MCF 10A (cell line): ENCODE results near the gene CDKN1A. TPM values are rescaled to one million over a fixed set of nuclear protein-coding genes. Genes with fewer than 3 reads are reported as not detected.

Experiments
- BruUV-seq: library from RNA; stranded (reverse); fragments of 400-500 nt; replicated peaks from 2 replicates; lab custom pipeline; 2021; lab: Mats Ljungman, UMichigan
- CTCF ChIA-PET: fragments of 300-600 bp; sonication (Branson Sonifier 250); formaldehyde crosslinking; extraction: SDS; loops from one replicate; lab custom pipeline; 2021; ENCODE audit warnings: antibody characterized with exemption, inconsistent platforms; lab: Yijun Ruan, JAX
- POLR2A ChIA-PET: fragments of 300-600, 350-650 bp; sonication (Branson Sonifier 250); formaldehyde crosslinking; extraction: SDS; loops from one replicate; lab custom pipeline; 2020; ENCODE audit warnings: antibody characterized with exemption, inconsistent platforms; lab: Yijun Ruan, JAX
- DNase-seq: peaks from one replicate; pipeline ENCODE4 v3.0.0-alpha.2; 2018; ENCODE audit not compliant: unreplicated experiment
- H3K27ac Mint-ChIP-seq: one replicate; pipeline ENCODE4 v1.8.0; 2022; ENCODE audit warnings: mild to moderate bottlenecking, low read depth, mixed read lengths; ENCODE audit not compliant: unreplicated experiment
- H3K27me3 Mint-ChIP-seq: one replicate; pipeline ENCODE4 v1.8.0; 2022; ENCODE audit warnings: mixed read lengths; ENCODE audit not compliant: insufficient read depth, unreplicated experiment
- H3K36me3 Mint-ChIP-seq: one replicate; pipeline ENCODE4 v1.8.0; 2022; ENCODE audit warnings: mild to moderate bottlenecking, moderate library complexity, mixed read lengths; ENCODE audit not compliant: insufficient read depth, unreplicated experiment
- H3K4me1 Mint-ChIP-seq: one replicate; pipeline ENCODE4 v1.8.0; 2022; ENCODE audit warnings: mixed read lengths; ENCODE audit not compliant: insufficient read depth, unreplicated experiment
- H3K4me3 Mint-ChIP-seq: one replicate; pipeline ENCODE4 v1.8.0; 2022; ENCODE audit warnings: mild to moderate bottlenecking, moderate library complexity, mixed read lengths; ENCODE audit not compliant: unreplicated experiment
- H3K9me3 Mint-ChIP-seq: one replicate; pipeline ENCODE4 v1.8.0; 2022; ENCODE audit warnings: mixed read lengths; ENCODE audit not compliant: unreplicated experiment
- intact Hi-C: fragments of 100-400 bp; cut with micrococcal nuclease; formaldehyde crosslinking; loops from 2 replicates; pipeline ENCODE4 v1.14.1; 2022
- total RNA-seq: library from RNA; stranded (reverse); gene quantifications from 2 replicates; pipeline ENCODE4 v1.2.3, GENCODE V29; 2022
- TF ChIP-seq, protein P1 (sequence below): fragments of 200-600 bp; IDR thresholded peaks from one replicate; pipeline ENCODE4 v1.8.0; 2022; ENCODE audit warnings: antibody characterized with exemption, mild to moderate bottlenecking; ENCODE audit not compliant: unreplicated experiment

CDKN1A gene
- total RNA-seq, 1 experiment from 2014 or later: 407 TPM

DNA sequence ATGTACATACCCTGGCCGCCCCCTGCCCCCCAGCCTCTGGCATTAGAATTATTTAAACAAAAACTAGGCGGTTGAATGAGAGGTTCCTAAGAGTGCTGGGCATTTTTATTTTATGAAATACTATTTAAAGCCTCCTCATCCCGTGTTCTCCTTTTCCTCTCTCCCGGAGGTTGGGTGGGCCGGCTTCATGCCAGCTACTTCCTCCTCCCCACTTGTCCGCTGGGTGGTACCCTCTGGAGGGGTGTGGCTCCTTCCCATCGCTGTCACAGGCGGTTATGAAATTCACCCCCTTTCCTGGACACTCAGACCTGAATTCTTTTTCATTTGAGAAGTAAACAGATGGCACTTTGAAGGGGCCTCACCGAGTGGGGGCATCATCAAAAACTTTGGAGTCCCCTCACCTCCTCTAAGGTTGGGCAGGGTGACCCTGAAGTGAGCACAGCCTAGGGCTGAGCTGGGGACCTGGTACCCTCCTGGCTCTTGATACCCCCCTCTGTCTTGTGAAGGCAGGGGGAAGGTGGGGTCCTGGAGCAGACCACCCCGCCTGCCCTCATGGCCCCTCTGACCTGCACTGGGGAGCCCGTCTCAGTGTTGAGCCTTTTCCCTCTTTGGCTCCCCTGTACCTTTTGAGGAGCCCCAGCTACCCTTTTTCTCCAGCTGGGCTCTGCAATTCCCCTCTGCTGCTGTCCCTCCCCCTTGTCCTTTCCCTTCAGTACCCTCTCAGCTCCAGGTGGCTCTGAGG is 7.6 kb downstream of the CDKN1A start:
- Mint-ChIP-seq H3K36me3 (peaks cover 84% of the 10 kb centered on the region), H3K27ac (no peak overlapping the region), H3K4me1 (peaks cover 4% of the 10 kb centered on the region), H3K4me3 (peak overlapping the region; percentile 25), H3K9me3 (no peaks in the 10 kb centered on the region), H3K27me3 (no peaks in the 10 kb centered on the region)
- intact Hi-C loops: loop anchor here (10.0 kb wide), 1 partner anchor 261 kb away; no protein-coding TSS in a partner anchor
- TF ChIP-seq, protein P1, sequence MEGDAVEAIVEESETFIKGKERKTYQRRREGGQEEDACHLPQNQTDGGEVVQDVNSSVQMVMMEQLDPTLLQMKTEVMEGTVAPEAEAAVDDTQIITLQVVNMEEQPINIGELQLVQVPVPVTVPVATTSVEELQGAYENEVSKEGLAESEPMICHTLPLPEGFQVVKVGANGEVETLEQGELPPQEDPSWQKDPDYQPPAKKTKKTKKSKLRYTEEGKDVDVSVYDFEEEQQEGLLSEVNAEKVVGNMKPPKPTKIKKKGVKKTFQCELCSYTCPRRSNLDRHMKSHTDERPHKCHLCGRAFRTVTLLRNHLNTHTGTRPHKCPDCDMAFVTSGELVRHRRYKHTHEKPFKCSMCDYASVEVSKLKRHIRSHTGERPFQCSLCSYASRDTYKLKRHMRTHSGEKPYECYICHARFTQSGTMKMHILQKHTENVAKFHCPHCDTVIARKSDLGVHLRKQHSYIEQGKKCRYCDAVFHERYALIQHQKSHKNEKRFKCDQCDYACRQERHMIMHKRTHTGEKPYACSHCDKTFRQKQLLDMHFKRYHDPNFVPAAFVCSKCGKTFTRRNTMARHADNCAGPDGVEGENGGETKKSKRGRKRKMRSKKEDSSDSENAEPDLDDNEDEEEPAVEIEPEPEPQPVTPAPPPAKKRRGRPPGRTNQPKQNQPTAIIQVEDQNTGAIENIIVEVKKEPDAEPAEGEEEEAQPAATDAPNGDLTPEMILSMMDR: no peak
- ChIA-PET POLR2A (interaction anchor here (1.0 to 17.5 kb wide), 6 partner anchors 9 to 79 kb away, joined by 3 to 495 read pairs (median 5); partner anchors contain the start of gene CDKN1A), CTCF (interaction anchor here (0.6 to 1.5 kb wide), 7 partner anchors 14 to 74 kb away, joined by 3 to 5 read pairs (median 3); no protein-coding TSS in a partner anchor)
- DNase-seq: no peak
- BruUV-seq: no TSS peak

DNA sequence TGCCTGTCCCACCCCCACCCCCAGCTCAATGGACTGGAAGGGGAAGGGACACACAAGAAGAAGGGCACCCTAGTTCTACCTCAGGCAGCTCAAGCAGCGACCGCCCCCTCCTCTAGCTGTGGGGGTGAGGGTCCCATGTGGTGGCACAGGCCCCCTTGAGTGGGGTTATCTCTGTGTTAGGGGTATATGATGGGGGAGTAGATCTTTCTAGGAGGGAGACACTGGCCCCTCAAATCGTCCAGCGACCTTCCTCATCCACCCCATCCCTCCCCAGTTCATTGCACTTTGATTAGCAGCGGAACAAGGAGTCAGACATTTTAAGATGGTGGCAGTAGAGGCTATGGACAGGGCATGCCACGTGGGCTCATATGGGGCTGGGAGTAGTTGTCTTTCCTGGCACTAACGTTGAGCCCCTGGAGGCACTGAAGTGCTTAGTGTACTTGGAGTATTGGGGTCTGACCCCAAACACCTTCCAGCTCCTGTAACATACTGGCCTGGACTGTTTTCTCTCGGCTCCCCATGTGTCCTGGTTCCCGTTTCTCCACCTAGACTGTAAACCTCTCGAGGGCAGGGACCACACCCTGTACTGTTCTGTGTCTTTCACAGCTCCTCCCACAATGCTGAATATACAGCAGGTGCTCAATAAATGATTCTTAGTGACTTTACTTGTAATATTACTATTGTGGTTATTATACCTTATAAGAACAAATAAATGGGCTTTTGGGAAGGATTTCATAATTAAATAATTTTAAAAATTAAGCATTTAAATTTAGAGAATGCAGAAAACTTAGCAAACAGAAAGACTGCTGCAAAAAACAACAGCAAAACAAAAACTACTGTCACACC is 8.4 kb downstream of the CDKN1A start:
- Mint-ChIP-seq H3K27me3 (no peaks in the 10 kb centered on the region), H3K4me3 (no peak overlapping the region), H3K36me3 (peaks cover 76% of the 10 kb centered on the region), H3K27ac (no peak overlapping the region), H3K4me1 (peaks cover 6% of the 10 kb centered on the region), H3K9me3 (no peaks in the 10 kb centered on the region)
- intact Hi-C loops: loop anchor here (10.0 kb wide), 1 partner anchor 262 kb away; no protein-coding TSS in a partner anchor
- no TSS peak for BruUV-seq
- TF ChIP-seq, protein P1: no peak
- POLR2A ChIA-PET: interaction anchor here (0.6 to 17.5 kb wide), 12 partner anchors 9 to 565 kb away, joined by 3 to 495 read pairs (median 5); partner anchors contain the start of gene CDKN1A
- CTCF ChIA-PET: interaction anchor here (0.6 to 1.2 kb wide), 5 partner anchors 15 to 73 kb away, joined by 3 to 5 read pairs (median 3); no protein-coding TSS in a partner anchor
- DNase-seq: no peak

DNA sequence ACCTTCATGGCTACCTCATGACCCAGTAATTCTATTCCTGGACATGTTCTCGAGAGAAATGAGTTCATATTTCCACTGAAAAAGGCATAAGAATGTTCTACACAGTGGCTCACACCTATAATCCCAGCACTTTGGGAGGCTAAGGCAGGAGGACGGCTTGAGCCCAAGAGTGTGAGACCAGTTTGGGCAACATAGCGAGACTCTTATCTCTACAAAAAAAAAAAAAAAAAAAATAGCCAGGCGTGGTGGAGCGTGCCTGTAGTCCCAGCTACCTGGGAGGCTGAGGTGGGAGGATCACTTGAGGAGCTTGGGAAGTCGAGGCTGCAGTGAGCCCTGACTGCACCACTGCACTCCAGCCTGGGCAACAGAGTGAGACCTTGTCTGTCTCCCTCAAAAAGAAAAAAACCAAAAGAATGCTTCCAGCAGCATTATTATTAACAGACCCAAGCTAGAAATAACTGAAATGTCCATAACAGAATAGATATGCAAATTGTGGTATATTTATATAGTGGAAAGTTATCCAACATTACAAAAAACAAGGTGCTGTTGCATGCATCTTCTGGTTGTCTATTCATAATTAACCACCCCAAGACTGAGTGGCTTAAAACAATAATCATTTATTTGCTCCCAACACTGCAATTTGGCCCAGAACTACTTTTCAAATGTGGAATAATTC is 9.7 kb downstream of the CDKN1A start:
- ChIA-PET CTCF (interaction anchor here (0.6 to 1.0 kb wide), 4 partner anchors 69 to 162 kb away, joined by 3 read pairs; no protein-coding TSS in a partner anchor), POLR2A (interaction anchor here (0.6 to 17.5 kb wide), 13 partner anchors 11 to 245 kb away, joined by 3 to 495 read pairs (median 4); partner anchors contain the start of gene CDKN1A)
- Mint-ChIP-seq H3K27me3 (no peaks in the 10 kb centered on the region), H3K27ac (peak overlapping the region; percentile 63), H3K9me3 (no peaks in the 10 kb centered on the region), H3K36me3 (peaks cover 63% of the 10 kb centered on the region), H3K4me3 (no peak overlapping the region), H3K4me1 (peaks cover 19% of the 10 kb centered on the region)
- TF ChIP-seq, protein P1: no peak
- no TSS peak for BruUV-seq
- DNase-seq: no peak
- intact Hi-C loops: loop anchor here (2.0 to 10.0 kb wide), 2 partner anchors 37 to 263 kb away; no protein-coding TSS in a partner anchor
